IMR-90 (cell line): ENCODE data around the gene KLHL29. TPM values are rescaled to one million over a fixed set of nuclear protein-coding genes. Genes with fewer than 3 reads are reported as not detected.

ENCODE experiments used
- ATAC-seq: fragments of 200-7000 bp; cut with Tn5 transposase; 2 replicates; pipeline ENCODE4 v1.9.1; 2020; ENCODE audit warnings: low read depth, mild to moderate bottlenecking, moderate library complexity
- BruUV-seq: library from RNA; stranded (reverse); fragments of 400-500 nt; replicated peaks from 2 replicates; lab custom pipeline; 2021; lab: Mats Ljungman, UMichigan
- CTCF ChIA-PET: fragments of 300-600 bp; formaldehyde crosslinking; extraction: SDS; loops from one replicate; lab custom pipeline; 2021; ENCODE audit warnings: antibody characterized with exemption; lab: Yijun Ruan, JAX
- POLR2A ChIA-PET: fragments of 300-600 bp; sonication (Branson Sonifier 250); formaldehyde crosslinking; loops from one replicate; lab custom pipeline; 2022; ENCODE audit warnings: antibody characterized with exemption; ENCODE audit not compliant: unreplicated experiment; lab: Charles Lee
- DNase-seq: peaks from one replicate; pipeline ENCODE4 v3.0.0; 2013
- H2AFZ ChIP-seq: replicated peaks from 2 replicates; pipeline ENCODE3; 2013; ENCODE audit warnings: low read length, mild to moderate bottlenecking; ENCODE audit not compliant: poor library complexity
- H2AK5ac ChIP-seq: 2 replicates; pipeline ENCODE4 v1.6.1; 2013; ENCODE audit warnings: low read depth, low read length, inconsistent platforms
- H2AK9ac ChIP-seq: replicated peaks from 2 replicates; pipeline ENCODE3; 2013; ENCODE audit warnings: mild to moderate bottlenecking, low read depth, low read length, moderate library complexity; ENCODE audit not compliant: poor library complexity
- H2BK120ac ChIP-seq: 2 replicates; pipeline ENCODE4 v1.6.1; 2013; ENCODE audit warnings: low read depth, low read length, inconsistent platforms
- H2BK15ac ChIP-seq: 3 replicates; pipeline ENCODE4 v1.6.1; 2013; ENCODE audit warnings: low read depth, low read length, inconsistent platforms
- H2BK20ac ChIP-seq: 2 replicates; pipeline ENCODE4 v1.6.1; 2013; ENCODE audit warnings: low read depth, mild to moderate bottlenecking, inconsistent platforms, low read length, moderate library complexity
- H2BK5ac ChIP-seq: 2 replicates; pipeline ENCODE4 v1.6.1; 2013; ENCODE audit warnings: mild to moderate bottlenecking, low read depth, low read length, inconsistent platforms; ENCODE audit not compliant: poor library complexity, severe bottlenecking
- H3K14ac ChIP-seq: replicated peaks from 2 replicates; pipeline ENCODE4 v1.6.1; 2013; ENCODE audit warnings: low read depth, low read length, inconsistent platforms
- H3K18ac ChIP-seq: 2 replicates; pipeline ENCODE4 v1.6.1; 2013; ENCODE audit warnings: low read depth, low read length, control low read depth
- H3K23ac ChIP-seq: 2 replicates; pipeline ENCODE4 v1.6.1; 2013; ENCODE audit warnings: low read depth, low read length, inconsistent platforms
- H3K27ac ChIP-seq: 2 replicates; pipeline ENCODE4 v1.5.1; 2013; ENCODE audit warnings: mild to moderate bottlenecking, control low read depth, low read length; ENCODE audit not compliant: insufficient read depth
- H3K27me3 ChIP-seq: 2 replicates; pipeline ENCODE4 v1.6.1; 2013; ENCODE audit warnings: low read length; ENCODE audit not compliant: control insufficient read depth, insufficient read depth
- H3K36me3 ChIP-seq: 2 replicates; pipeline ENCODE4 v1.6.1; 2013; ENCODE audit warnings: low read length, mixed read lengths; ENCODE audit not compliant: control insufficient read depth, insufficient read depth
- H3K4ac ChIP-seq: 2 replicates; pipeline ENCODE4 v1.6.1; 2013; ENCODE audit warnings: low read depth, low read length, inconsistent platforms
- H3K4me1 ChIP-seq: 2 replicates; pipeline ENCODE4 v1.6.1; 2013; ENCODE audit warnings: low read length, mixed read lengths; ENCODE audit not compliant: control insufficient read depth, insufficient read depth
- H3K4me2 ChIP-seq: 2 replicates; pipeline ENCODE4 v1.6.1; 2013; ENCODE audit warnings: low read depth, mild to moderate bottlenecking, control low read depth, low read length, moderate library complexity
- H3K4me3 ChIP-seq: 2 replicates; pipeline ENCODE4 v1.5.1; 2013; ENCODE audit warnings: low read depth, mild to moderate bottlenecking, control low read depth, low read length, moderate library complexity; ENCODE audit not compliant: insufficient read depth
- H3K56ac ChIP-seq: 2 replicates; pipeline ENCODE4 v1.6.1; 2013; ENCODE audit warnings: low read length, inconsistent platforms; ENCODE audit not compliant: insufficient read depth; ENCODE audit errors: extremely low read depth
- H3K79me1 ChIP-seq, 2 experiments: 2 replicates each; pipeline ENCODE4 v1.6.1; 2013; ENCODE audit warnings: low read length in 2 of 2, inconsistent platforms in 1 of 2, low read depth in 1 of 2
- H3K9ac ChIP-seq: 2 replicates; pipeline ENCODE4 v1.6.1; 2013; ENCODE audit warnings: low read depth, low read length, control low read depth
- H3K9me1 ChIP-seq: 2 replicates; pipeline ENCODE4 v1.6.1; 2013; ENCODE audit warnings: low read length, inconsistent platforms; ENCODE audit not compliant: insufficient read depth
- H3K9me3 ChIP-seq: 2 replicates; pipeline ENCODE4 v1.6.1; 2013; ENCODE audit warnings: low read length; ENCODE audit not compliant: control insufficient read depth, insufficient read depth
- H4K20me1 ChIP-seq: 2 replicates; pipeline ENCODE4 v1.6.1; 2013; ENCODE audit warnings: low read length, inconsistent platforms; ENCODE audit not compliant: insufficient read depth
- H4K5ac ChIP-seq: 2 replicates; pipeline ENCODE4 v1.6.1; 2013; ENCODE audit warnings: mild to moderate bottlenecking, low read depth, low read length, control low read depth
- H4K8ac ChIP-seq, 2 experiments: 2 replicates each; pipeline ENCODE4 v1.6.1; 2013; ENCODE audit warnings: low read depth in 2 of 2, low read length in 2 of 2, control low read depth in 1 of 2, inconsistent platforms in 1 of 2
- H4K91ac ChIP-seq: 2 replicates; pipeline ENCODE4 v1.6.1; 2013; ENCODE audit warnings: low read depth, low read length, inconsistent platforms; ENCODE audit not compliant: insufficient read depth
- BHLHE40 ChIP-seq: fragments of 150-350 bp; IDR thresholded peaks from 2 replicates; pipeline ENCODE4 v1.6.1; 2016; ENCODE audit warnings: mild to moderate bottlenecking, low read depth, low read length
- CEBPB ChIP-seq: IDR thresholded peaks from 2 replicates; pipeline ENCODE4 v1.6.1; 2012; ENCODE audit warnings: low read depth, low read length, improper control_type of control experiment
- CHD1 ChIP-seq: IDR thresholded peaks from 2 replicates; pipeline ENCODE4 v1.6.1; 2012; ENCODE audit warnings: low read depth, low read length, improper control_type of control experiment
- CTCF ChIP-seq: conservative IDR thresholded peaks from 2 replicates; pipeline ENCODE4 v1.5.1; 2012; ENCODE audit warnings: mild to moderate bottlenecking, low read depth, low read length, improper control_type of control experiment
- ELK1 ChIP-seq: fragments of 150-350 bp; IDR thresholded peaks from 2 replicates; pipeline ENCODE4 v1.6.1; 2016; ENCODE audit warnings: low read depth, mild to moderate bottlenecking, low read length, moderate library complexity, borderline replicate concordance
- FOS ChIP-seq: fragments of 150-350 bp; IDR thresholded peaks from 2 replicates; pipeline ENCODE4 v1.6.1; 2016; ENCODE audit warnings: low read depth, low read length
- MAFK ChIP-seq: IDR thresholded peaks from 2 replicates; pipeline ENCODE4 v1.6.1; 2012; ENCODE audit warnings: low read depth, low read length, improper control_type of control experiment
- MAZ ChIP-seq: IDR thresholded peaks from 2 replicates; pipeline ENCODE4 v1.6.1; 2012; ENCODE audit warnings: low read depth, mild to moderate bottlenecking, low read length, improper control_type of control experiment, moderate library complexity, borderline replicate concordance
- MXI1 ChIP-seq: IDR thresholded peaks from 2 replicates; pipeline ENCODE4 v1.6.1; 2012; ENCODE audit warnings: low read depth, mild to moderate bottlenecking, low read length, moderate library complexity, borderline replicate concordance
- NFE2L2 ChIP-seq: fragments of 150-350 bp; IDR thresholded peaks from 2 replicates; pipeline ENCODE4 v1.6.1; 2016; ENCODE audit warnings: low read depth, mild to moderate bottlenecking, low read length
- POLR2A ChIP-seq: IDR thresholded peaks from 2 replicates; pipeline ENCODE4 v1.6.1; 2012; ENCODE audit warnings: mild to moderate bottlenecking, low read depth, low read length
- RAD21 ChIP-seq: IDR thresholded peaks from 2 replicates; pipeline ENCODE4 v1.6.1; 2012; ENCODE audit warnings: low read length, improper control_type of control experiment
- RCOR1 ChIP-seq: IDR thresholded peaks from 2 replicates; pipeline ENCODE4 v1.6.1; 2012; ENCODE audit warnings: mild to moderate bottlenecking, low read length, improper control_type of control experiment; ENCODE audit not compliant: insufficient replicate concordance
- RFX5 ChIP-seq: IDR thresholded peaks from 2 replicates; pipeline ENCODE4 v1.8.0; 2012; ENCODE audit warnings: low read depth, mild to moderate bottlenecking, low read length, moderate library complexity
- SMC3 ChIP-seq: fragments of 150-350 bp; IDR thresholded peaks from 2 replicates; pipeline ENCODE4 v1.6.1; 2016; ENCODE audit warnings: low read depth, mild to moderate bottlenecking, antibody characterized with exemption, low read length, moderate library complexity
- USF2 ChIP-seq: fragments of 150-350 bp; IDR thresholded peaks from 2 replicates; pipeline ENCODE4 v1.6.1; 2017; ENCODE audit warnings: mild to moderate bottlenecking, antibody characterized with exemption, low read length, low read depth
- WGBS, 2 experiments: methylation state at CpG; one replicate each; pipeline versions ENCODE4 v1.1.5 to v1.1.7; 2013; ENCODE audit warnings: missing lambda C conversion rate in 2 of 2; ENCODE audit not compliant: insufficient read length in 1 of 2; ENCODE audit errors: extremely low coverage in 2 of 2; 5-methylcytosine and 5-hydroxymethylcytosine counted together
- dilution Hi-C: fragments of 300-500 bp; cut with HindIII; formaldehyde crosslinking; loops from one replicate; pipeline ENCODE4 v1.14.3; 2018; ENCODE audit warnings: low sequenced_read_pairs; ENCODE audit not compliant: unreplicated experiment
- in situ Hi-C: fragments of 300-500 bp; cut with MboI; formaldehyde crosslinking; loops from 3 replicates; pipeline ENCODE4 v1.14.3; 2019; ENCODE audit warnings: low sequenced_read_pairs, inconsistent platforms, mixed read lengths
- intact Hi-C: fragments of 100-400 bp; cut with micrococcal nuclease; formaldehyde crosslinking; loops from 2 replicates; pipeline ENCODE4 v1.10.0; 2022
- polyA plus RNA-seq, 3 experiments: library from polyadenylated mRNA; depleted of rRNA; stranded (reverse); fragments of >200 nt; gene quantifications; 2 replicates each; pipeline ENCODE4 v1.2.3, GENCODE V29; 2012; ENCODE audit warnings: low replicate concordance in 1 of 3
- total RNA-seq: library from RNA; depleted of rRNA; stranded (reverse); fragments of >200 nt; gene quantifications from 2 replicates; pipeline ENCODE4 v1.2.3, GENCODE V29; 2012

Gene KLHL29
- total and polyA plus RNA-seq, 2 of the 4 experiments (the other 2 are of a cell fraction) = 2.0 to 8.0 TPM

- no peak overlapping the region for H3K4me3 ChIP-seq
- no peak overlapping the region for H2AK5ac ChIP-seq
- H2BK15ac ChIP-seq = no peak overlapping the region
- H4K5ac ChIP-seq = no peak overlapping the region
- no peak overlapping the region for H2BK5ac ChIP-seq
- no peak overlapping the region for H2AFZ ChIP-seq
- no peaks in the 10 kb centered on the region for H3K27me3 ChIP-seq
- ChIA-PET POLR2A (no interaction called here), CTCF (no interaction called here)
- no peak overlapping the region for H3K56ac ChIP-seq
- no peak for ATAC-seq
- in situ Hi-C loops (no loop called here), intact Hi-C loops (no loop called here), dilution Hi-C loops (no loop called here)
- H3K9me3 ChIP-seq = no peaks in the 10 kb centered on the region
- no peaks in the 10 kb centered on the region for H3K79me1 ChIP-seq
- H3K23ac ChIP-seq = no peak overlapping the region
- WGBS, 2 experiments = 100% methylated on average over 1 of the region's 8 CpGs; no CpG with 5 or more reads in 1 of the 2 experiments
- H4K20me1 ChIP-seq = peaks cover 9% of the 10 kb centered on the region
- peaks cover 7% of the 10 kb centered on the region; the same call in 1 of the 2 replicates for H3K9me1 ChIP-seq
- no peak overlapping the region for H3K18ac ChIP-seq
- H3K4me1 ChIP-seq = peaks cover 17% of the 10 kb centered on the region
- no peak overlapping the region for H4K91ac ChIP-seq
- H4K8ac ChIP-seq = no peak overlapping the region
- BruUV-seq = no TSS peak
- DNase-seq = no peak
- H3K4ac ChIP-seq = no peak overlapping the region
- no peak overlapping the region for H3K27ac ChIP-seq
- H3K4me2 ChIP-seq = no peak overlapping the region
- H3K9ac ChIP-seq = no peak overlapping the region
- H3K14ac ChIP-seq = no peak overlapping the region
- TF ChIP-seq CHD1 (no peak), ELK1 (no peak), USF2 (no peak), BHLHE40 (no peak), NFE2L2 (no peak), POLR2A (no peak), RFX5 (no peak), MAFK (no peak), CTCF (no peak), FOS (no peak), CEBPB (no peak), MAZ (no peak), RAD21 (no peak), SMC3 (no peak), RCOR1 (no peak), MXI1 (no peak)
- H3K36me3 ChIP-seq = no peaks in the 10 kb centered on the region
- H2BK120ac ChIP-seq = no peak overlapping the region
- H2AK9ac ChIP-seq = no peak overlapping the region
- no peak overlapping the region for H2BK20ac ChIP-seq
Observed at GRCh38 chr2:23540804-23541360, 155.9 kb downstream of the KLHL29 start.
